ENCODE measurements around the gene NR4A1.

DNA sequence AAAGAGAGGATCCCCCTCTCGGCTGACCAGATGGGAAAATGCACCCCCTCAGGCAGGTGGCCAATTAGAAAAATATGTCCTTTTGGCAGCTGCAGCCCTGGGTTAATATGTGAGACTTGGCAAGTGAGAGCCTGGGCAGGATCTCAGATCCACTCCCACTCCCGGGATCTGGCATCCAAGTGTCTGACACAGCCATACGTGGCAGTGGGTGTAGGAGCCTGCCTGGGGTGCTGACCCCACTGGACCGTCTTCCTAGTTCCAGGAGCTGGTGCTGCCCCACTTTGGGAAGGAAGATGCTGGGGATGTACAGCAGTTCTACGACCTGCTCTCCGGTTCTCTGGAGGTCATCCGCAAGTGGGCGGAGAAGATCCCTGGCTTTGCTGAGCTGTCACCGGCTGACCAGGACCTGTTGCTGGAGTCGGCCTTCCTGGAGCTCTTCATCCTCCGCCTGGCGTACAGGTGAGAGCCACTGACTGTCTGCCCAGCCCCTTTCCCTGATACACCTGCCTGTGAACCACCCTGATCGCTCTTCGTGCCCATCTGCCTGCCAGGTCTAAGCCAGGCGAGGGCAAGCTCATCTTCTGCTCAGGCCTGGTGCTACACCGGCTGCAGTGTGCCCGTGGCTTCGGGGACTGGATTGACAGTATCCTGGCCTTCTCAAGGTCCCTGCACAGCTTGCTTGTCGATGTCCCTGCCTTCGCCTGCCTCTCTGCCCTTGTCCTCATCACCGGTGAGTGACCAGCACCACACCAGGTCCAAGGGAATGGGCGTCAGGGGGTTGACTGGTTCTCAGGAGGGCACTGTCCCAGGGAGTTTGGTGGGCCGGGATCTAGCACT is 5.8 kb downstream of the NR4A1 start:
- TF ChIP-seq CTCF (IDR thresholded peaks at IDR 0.05) (no peak), POLR2A (IDR thresholded peaks at IDR 0.05) (no peak)
